ENCODE measurements around the gene AOPEP. TPM values are rescaled to one million over a fixed set of nuclear protein-coding genes. Genes with fewer than 3 reads are reported as not detected.

The AOPEP gene
- total RNA-seq, 4 donors from 2014 or later = 56.5 to 160 (median 103) TPM

GRCh38 chr9:95118596-95118995 lies 392.1 kb downstream of the AOPEP start:
- H3K27ac ChIP-seq = no peak overlapping the region
- in situ Hi-C loops (cut with MboI; ENCODE audit: low sequenced_read_pairs in 4 of 4) = no loop called here
- H3K36me3 ChIP-seq = no peaks in the 10 kb centered on the region
- intact Hi-C loops (cut with DNase I; ENCODE audit: low total_unique reads) = loop anchor here (5.0 kb wide), 1 partner anchor 336 kb away; no protein-coding TSS in a partner anchor
- DNase-seq (no peak), ATAC-seq (no peak)
- no peak overlapping the region for H3K4me3 ChIP-seq
- TF ChIP-seq CTCF (IDR thresholded peaks at IDR 0.05 in 4 of 5, conservative IDR thresholded peaks at IDR 0.05 in 1 of 5) (no peak), POLR2A (IDR thresholded peaks at IDR 0.05) (no peak)
- no peaks in the 10 kb centered on the region for H3K27me3 ChIP-seq
- H3K4me1 ChIP-seq = no peaks in the 10 kb centered on the region
- no peaks in the 10 kb centered on the region for H3K9me3 ChIP-seq

GRCh38 chr9:95120781-95121370 lies 394.4 kb downstream of the AOPEP start:
- in situ Hi-C loops (cut with MboI; ENCODE audit: low sequenced_read_pairs in 4 of 4) (loop anchor here in 2 of 4 donors (5.0 to 10.0 kb wide), 2 partner anchors 334 to 336 kb away; no protein-coding TSS in a partner anchor), intact Hi-C loops (cut with DNase I; ENCODE audit: low total_unique reads) (loop anchor here (5.0 kb wide), 1 partner anchor 44 kb away; no protein-coding TSS in a partner anchor)
- Histone ChIP-seq H3K27me3 (no peaks in the 10 kb centered on the region), H3K27ac (no peak overlapping the region), H3K36me3 (no peaks in the 10 kb centered on the region), H3K4me1 (no peaks in the 10 kb centered on the region), H3K4me3 (no peak overlapping the region), H3K9me3 (no peaks in the 10 kb centered on the region)
- no peak for TF ChIP-seq CTCF (IDR thresholded peaks at IDR 0.05 in 4 of 5, conservative IDR thresholded peaks at IDR 0.05 in 1 of 5)
- DNase-seq (no peak), ATAC-seq (no peak)

- Histone ChIP-seq H3K9me3 (no peaks in the 10 kb centered on the region), H3K27me3 (no peaks in the 10 kb centered on the region), H3K36me3 (no peaks in the 10 kb centered on the region), H3K4me3 (no peak overlapping the region), H3K4me1 (peaks cover 0 to 8% of the 10 kb centered on the region in 2 donors), H3K27ac (no peak overlapping the region)
- intact Hi-C loops (cut with DNase I; ENCODE audit: low total_unique reads) (loop anchor here (5.0 kb wide), 1 partner anchor 47 kb away; no protein-coding TSS in a partner anchor), in situ Hi-C loops (cut with MboI; ENCODE audit: low sequenced_read_pairs in 4 of 4) (loop anchor here (5.0 to 10.0 kb wide), 4 partner anchors 337 to 442 kb away; no protein-coding TSS in a partner anchor)
- TF ChIP-seq POLR2A (IDR thresholded peaks at IDR 0.05) (no peak), CTCF (IDR thresholded peaks at IDR 0.05 in 4 of 5, conservative IDR thresholded peaks at IDR 0.05 in 1 of 5) (peak in 4 of 5 experiments; percentile 14 to 35 (median 20))
- DNase-seq = no peak
- ATAC-seq = no peak
Measured at GRCh38 chr9:95124582-95125367, 398.3 kb downstream of the AOPEP start.

GRCh38 chr9:95125652-95126051 lies 399.2 kb downstream of the AOPEP start:
- H3K9me3 ChIP-seq = no peaks in the 10 kb centered on the region
- H3K27me3 ChIP-seq = no peaks in the 10 kb centered on the region
- no peak overlapping the region for H3K4me3 ChIP-seq
- DNase-seq (no peak), ATAC-seq (no peak)
- in situ Hi-C loops (cut with MboI; ENCODE audit: low sequenced_read_pairs in 4 of 4) (loop anchor here (5.0 to 10.0 kb wide), 3 partner anchors 341 to 443 kb away; no protein-coding TSS in a partner anchor), intact Hi-C loops (cut with DNase I; ENCODE audit: low total_unique reads) (loop anchor here (2.0 kb wide), 2 partner anchors 21 to 41 kb away; no protein-coding TSS in a partner anchor)
- H3K36me3 ChIP-seq = no peaks in the 10 kb centered on the region
- no peak overlapping the region for H3K27ac ChIP-seq
- peaks cover 0 to 8% of the 10 kb centered on the region in 2 donors for H3K4me1 ChIP-seq
- no peak for TF ChIP-seq CTCF (IDR thresholded peaks at IDR 0.05 in 4 of 5, conservative IDR thresholded peaks at IDR 0.05 in 1 of 5)
- no peak for TF ChIP-seq POLR2A (IDR thresholded peaks at IDR 0.05)
